Measurements from ENCODE around the gene DNAH7. TPM values are rescaled to one million over a fixed set of nuclear protein-coding genes. Genes with fewer than 3 reads are reported as not detected.

Gene DNAH7
- total and polyA plus RNA-seq, 2 experiments from 2014 or later = 0.35 to 1.1 TPM

- Mint-ChIP-seq H3K27me3 (ENCODE audit: insufficient read depth, low read depth, poor library complexity) (no peaks in the 10 kb centered on the region), H3K9me3 (no peaks in the 10 kb centered on the region; the same call in 2 of the 3 replicates), H3K36me3 (ENCODE audit: low read depth) (no peaks in the 10 kb centered on the region), H3K4me3 (0 out of 3 replicates have a peak overlapping the region, but pooled peaks have one; percentile 22), H3K27ac (peak overlapping the region; percentile 94; the same call in 1 of the 2 replicates), H3K4me1 (peaks cover 58% of the 10 kb centered on the region)
- peak overlapping the region; percentile 6; the same call in 1 of the 2 replicates for H3K4me3 ChIP-seq
- H3F3A ChIP-seq (replicated peaks; ENCODE audit: low read depth) = no peaks in the 10 kb centered on the region
- no peak overlapping the region for H2AFZ ChIP-seq
- H3K4me1 ChIP-seq (ENCODE audit: insufficient read depth) = peaks cover 68% of the 10 kb centered on the region
- peak overlapping the region; percentile 63 for H3K27ac ChIP-seq (ENCODE audit: low read depth)
- ATAC-seq (peak; percentile 90), DNase-seq (ENCODE audit: low spot score) (peak; percentile 54)
- H3K27me3 ChIP-seq (ENCODE audit: insufficient read depth) = no peaks in the 10 kb centered on the region
- H3K36me3 ChIP-seq (ENCODE audit: insufficient read depth) = no peaks in the 10 kb centered on the region
- H3K4me2 ChIP-seq = peak overlapping the region; percentile 35
- H4K20me1 ChIP-seq (replicated peaks; ENCODE audit: insufficient read depth) = no peaks in the 10 kb centered on the region
- TF ChIP-seq NANOG (IDR thresholded peaks at IDR 0.05; ENCODE audit: borderline replicate concordance) (peak; percentile 88), ETS1 (IDR thresholded peaks at IDR 0.05) (no peak)
- no peaks in the 10 kb centered on the region for H3K79me2 ChIP-seq (replicated peaks; ENCODE audit: insufficient read depth)
- H3K9me2 ChIP-seq (ENCODE audit: insufficient read depth) = no peaks in the 10 kb centered on the region
These were observed 263.2 kb downstream of the DNAH7 start for GRCh38 chr2:195805283-195805976.

GRCh38 chr2:195795879-195796278 lies 272.8 kb downstream of the DNAH7 start:
- H3K27ac ChIP-seq (ENCODE audit: low read depth) = no peak overlapping the region
- no peaks in the 10 kb centered on the region for H3K27me3 ChIP-seq (ENCODE audit: insufficient read depth)
- H3K4me2 ChIP-seq = no peak overlapping the region
- Mint-ChIP-seq H3K9me3 (peaks cover 2% of the 10 kb centered on the region), H3K27me3 (ENCODE audit: insufficient read depth, low read depth, poor library complexity) (no peaks in the 10 kb centered on the region), H3K4me1 (no peaks in the 10 kb centered on the region; the same call in 2 of the 3 replicates), H3K4me3 (no peak overlapping the region), H3K27ac (no peak overlapping the region), H3K36me3 (ENCODE audit: low read depth) (peaks cover 2% of the 10 kb centered on the region)
- 0 out of 2 replicates have a peak overlapping the region, but pooled peaks have one; percentile 57 for H2AFZ ChIP-seq
- H3K36me3 ChIP-seq (ENCODE audit: insufficient read depth) = no peaks in the 10 kb centered on the region
- H3K4me3 ChIP-seq = no peak overlapping the region
- no peaks in the 10 kb centered on the region for H4K20me1 ChIP-seq (replicated peaks; ENCODE audit: insufficient read depth)
- ATAC-seq = no peak
- H3K9me2 ChIP-seq (ENCODE audit: insufficient read depth) = peaks cover 8% of the 10 kb centered on the region; the same call in 1 of the 2 replicates
- no peaks in the 10 kb centered on the region for H3K4me1 ChIP-seq (ENCODE audit: insufficient read depth)
- no peaks in the 10 kb centered on the region for H3F3A ChIP-seq (replicated peaks; ENCODE audit: low read depth)
- no peak for DNase-seq (ENCODE audit: low spot score)
- H3K79me2 ChIP-seq (replicated peaks; ENCODE audit: insufficient read depth) = no peaks in the 10 kb centered on the region
- TF ChIP-seq ZNF462 (CRISPR knock-in tag; IDR thresholded peaks at IDR 0.05) (no peak), CTCF (conservative IDR thresholded peaks at IDR 0.05; ENCODE audit: low read depth in 2 of 2) (no peak), CREB1 (CRISPR knock-in tag; IDR thresholded peaks at IDR 0.05; ENCODE audit: low read depth) (no peak), EZH2 (IDR thresholded peaks at IDR 0.05; ENCODE audit: low read depth, unreplicated experiment) (no peak), STAT1 (IDR thresholded peaks at IDR 0.05; ENCODE audit: unreplicated experiment) (no peak), ETS1 (IDR thresholded peaks at IDR 0.05) (no peak)
